GM12878 (cell line): ENCODE measurements around the gene ARHGAP6. TPM values are rescaled to one million over a fixed set of nuclear protein-coding genes. Genes with fewer than 3 reads are reported as not detected.

Source experiments
- ATAC-seq: fragments of 200-7000 bp; cut with Tn5 transposase; 3 replicates; pipeline ENCODE4 v1.9.1; 2020; ENCODE audit warnings: mild to moderate bottlenecking, moderate library complexity
- BruUV-seq: library from RNA; stranded (reverse); fragments of 400-500 nt; replicated peaks from 2 replicates; lab custom pipeline; 2021; lab: Mats Ljungman, UMichigan
- CTCF ChIA-PET: fragments of 300-600 bp; sonication (Branson Sonifier 250); formaldehyde crosslinking; extraction: SDS; loops from one replicate; lab custom pipeline; 2021; ENCODE audit warnings: inconsistent platforms; lab: Yijun Ruan, JAX
- POLR2A ChIA-PET: fragments of 350-600 bp; formaldehyde crosslinking; extraction: SDS; loops from one replicate; lab custom pipeline; 2021; ENCODE audit warnings: inconsistent platforms; lab: Charles Lee
- RAD21 ChIA-PET: fragments of 300-600 bp; sonication (Branson Sonifier 250); formaldehyde crosslinking; loops from one replicate; lab custom pipeline; 2023; ENCODE audit warnings: antibody characterized with exemption; ENCODE audit not compliant: unreplicated experiment; lab: Charles Lee
- SMC1A ChIA-PET: fragments of 300-600 bp; sonication (Branson Sonifier 250); formaldehyde crosslinking; loops from one replicate; lab custom pipeline; 2023; ENCODE audit not compliant: unreplicated experiment, uncharacterized antibody; lab: Charles Lee
- DNase-seq: peaks from one replicate; pipeline ENCODE4 v3.0.0-alpha.2; 2011; ENCODE audit warnings: low read depth, low spot score
- FAIRE-seq: peaks from 3 replicates; lab custom pipeline; 2011; peaks lifted over from hg19 to GRCh38; lab: Jason Lieb, UNC
- H2AFZ ChIP-seq: 2 replicates; pipeline ENCODE4 v1.6.0; 2011; ENCODE audit warnings: low read depth, low read length, control low read depth; ENCODE audit not compliant: control insufficient read depth
- H3K27ac ChIP-seq: 2 replicates; pipeline ENCODE4 v1.5.1; 2011; ENCODE audit warnings: control low read depth; ENCODE audit not compliant: control insufficient read depth, insufficient read depth
- H3K27me3 ChIP-seq, 2 experiments: replicated peaks in 1 of 2; 2 replicates each; pipeline versions ENCODE4 v1.6.0 to v1.6.1; 2011; ENCODE audit warnings: low read length in 1 of 2; ENCODE audit not compliant: control insufficient read depth in 2 of 2, insufficient read depth in 2 of 2
- H3K36me3 ChIP-seq, 2 experiments: 2 replicates each; pipeline ENCODE4 v1.5.1; 2011; ENCODE audit warnings: low read length in 1 of 2; ENCODE audit not compliant: control insufficient read depth in 2 of 2, insufficient read depth in 2 of 2
- H3K4me1 ChIP-seq: 2 replicates; pipeline ENCODE4 v1.6.1; 2011; ENCODE audit warnings: mild to moderate bottlenecking, low read length, moderate library complexity, mixed read lengths; ENCODE audit not compliant: control insufficient read depth, insufficient read depth
- H3K4me2 ChIP-seq: 2 replicates; pipeline ENCODE4 v1.6.0; 2011; ENCODE audit warnings: control low read depth; ENCODE audit not compliant: control insufficient read depth, insufficient read depth
- H3K4me3 ChIP-seq: fragments of 200-600 bp; sonication (generic); 2 replicates; pipeline ENCODE4 v1.5.1; 2016
- H3K79me2 ChIP-seq: 2 replicates; pipeline ENCODE4 v1.6.0; 2011; ENCODE audit warnings: low read length; ENCODE audit not compliant: control insufficient read depth, insufficient read depth
- H3K9ac ChIP-seq: 2 replicates; pipeline ENCODE4 v1.8.0; 2011; ENCODE audit warnings: low read length, control low read depth, mixed read lengths; ENCODE audit not compliant: control insufficient read depth, insufficient read depth
- H3K9me3 ChIP-seq: replicated peaks from 3 replicates; pipeline ENCODE4 v1.5.1; 2011; ENCODE audit warnings: mild to moderate bottlenecking, low read length; ENCODE audit not compliant: control insufficient read depth, insufficient read depth
- H4K20me1 ChIP-seq: 2 replicates; pipeline ENCODE4 v1.6.0; 2011; ENCODE audit not compliant: control insufficient read depth, insufficient read depth
- BHLHE40 ChIP-seq, 2 experiments: fragments of 450-650 bp in 1 of 2; IDR thresholded peaks; 2 replicates each; pipeline ENCODE4 v1.6.1; 2011 to 2017; ENCODE audit warnings: low read depth in 2 of 2, borderline replicate concordance in 1 of 2, improper control_type of control experiment in 1 of 2, low read length in 1 of 2, mild to moderate bottlenecking in 1 of 2
- CBX3 ChIP-seq: fragments of 200-600 bp; sonication (generic); IDR thresholded peaks from 2 replicates; pipeline ENCODE4 v1.6.1; 2016; ENCODE audit warnings: low read depth, borderline replicate concordance
- EED ChIP-seq: sonication (generic); IDR thresholded peaks from 2 replicates; pipeline ENCODE4 v1.6.1; 2016; ENCODE audit warnings: antibody characterized with exemption, low read depth
- MLLT1 ChIP-seq: fragments of 450-650 bp; IDR thresholded peaks from 2 replicates; pipeline ENCODE4 v1.6.1; 2016; ENCODE audit warnings: mild to moderate bottlenecking
- PAX8 ChIP-seq: fragments of 450-650 bp; IDR thresholded peaks from 2 replicates; pipeline ENCODE4 v1.6.1; 2017; ENCODE audit warnings: mild to moderate bottlenecking, moderate library complexity
- SUZ12 ChIP-seq: fragments of 200-600 bp; sonication (generic); IDR thresholded peaks from one replicate; pipeline ENCODE4 v1.6.1; 2018; ENCODE audit warnings: antibody characterized with exemption, mild to moderate bottlenecking; ENCODE audit not compliant: unreplicated experiment
- TARDBP ChIP-seq: IDR thresholded peaks from 2 replicates; pipeline ENCODE4 v1.6.1; 2016; ENCODE audit warnings: borderline replicate concordance
- ZNF384 ChIP-seq: IDR thresholded peaks from 2 replicates; pipeline ENCODE4 v1.6.1; 2012; ENCODE audit warnings: low read depth, mild to moderate bottlenecking, low read length, improper control_type of control experiment, borderline replicate concordance
- WGBS: methylation state at CpG from one replicate; pipeline ENCODE4 v1.1.6; 2016; ENCODE audit warnings: low lambda C conversion rate; ENCODE audit not compliant: insufficient replicate concordance, insufficient coverage; ENCODE audit errors: missing lambda C conversion rate; 5-methylcytosine and 5-hydroxymethylcytosine counted together
- in situ Hi-C: fragments of 300-500 bp; cut with MboI; formaldehyde crosslinking; loops from 9 replicates; pipeline ENCODE4 v1.14.3; 2018; ENCODE audit warnings: mixed read lengths
- intact Hi-C: fragments of 100-400 bp; cut with micrococcal nuclease; formaldehyde crosslinking; loops from one replicate; pipeline ENCODE4 v1.14.2; 2022; ENCODE audit not compliant: unreplicated experiment
- polyA plus RNA-seq, 11 experiments: library from polyadenylated mRNA; depleted of rRNA in 4 of 11; unstranded in 6 of 11; stranded (reverse) in 5 of 11; fragments of >200 nt; fragmentation: Nextera tagmentation in 4 of 11; fragmentation: Illumina TruSeq in 1 of 11; extraction: Ambion mirVana in 4 of 11; extraction: Trizol in 1 of 11; gene quantifications; 1 replicate in 1 of 11; 2 replicates in 10 of 11; pipeline versions ENCODE4 v1.2.1 to v1.2.3, GENCODE V29; 2011 to 2016; ENCODE audit warnings: inconsistent platforms in 2 of 11, missing spikeins in 2 of 11, low read depth in 1 of 11
- total RNA-seq, 4 experiments: library from RNA; depleted of rRNA in 3 of 4; stranded (reverse); fragments of >200 nt in 3 of 4; fragmentation: Illumina TruSeq in 1 of 4; extraction: Trizol in 1 of 4; gene quantifications; 2 replicates each; pipeline versions ENCODE4 v1.2.1 to v1.2.3, GENCODE V29; 2013 to 2021

Gene ARHGAP6
- total and polyA plus RNA-seq, 10 of the 15 experiments (the other 5 are each of a cell fraction or from before 2014, with no cell fraction given): 0.20 to 1.8 (median 0.76) TPM

- Histone ChIP-seq H3K4me3 (no peak overlapping the region), H3K9me3 (no peaks in the 10 kb centered on the region), H3K27me3 (peaks cover 0 to 1% of the 10 kb centered on the region in 2 experiments; a peak in 1 of 4 replicates)
- TF ChIP-seq CBX3 (no peak), TARDBP (no peak), SUZ12 (no peak), MLLT1 (0 out of 2 replicates have a peak, but pooled peaks have one; percentile 22), ZNF384 (no peak), BHLHE40 (IDR thresholded peaks at IDR 0.05; ENCODE audit: borderline replicate concordance in 1 of 2, low read depth in 2 of 2, low read length in 1 of 2) (peak; percentile 31 to 54; a peak in 2 of 4 replicates), EED (no peak), PAX8 (no peak)
- TF ChIP-seq, all 136 proteins: peak for 2
- H3K79me2 ChIP-seq: no peaks in the 10 kb centered on the region
- ChIA-PET RAD21 (no interaction called here), CTCF (interaction anchor here (1.1 to 1.4 kb wide), 2 partner anchors 16 to 58 kb away, joined by 5 read pairs; no protein-coding TSS in a partner anchor), SMC1A (interaction anchor here (1.0 to 2.2 kb wide), 3 partner anchors 12 to 124 kb away, joined by 3 to 5 read pairs (median 4); no protein-coding TSS in a partner anchor), POLR2A (no interaction called here)
- no TSS peak for BruUV-seq
- ATAC-seq: no peak
- intact Hi-C loops: no loop called here
- no peaks in the 10 kb centered on the region for H4K20me1 ChIP-seq
- WGBS: 36% methylated on average over 19 of the region's 24 CpGs
- no peaks in the 10 kb centered on the region for H3K4me1 ChIP-seq
- FAIRE-seq: no peak
- in situ Hi-C loops: no loop called here
- no peak overlapping the region for H2AFZ ChIP-seq
- H3K36me3 ChIP-seq: no peaks in the 10 kb centered on the region
- H3K9ac ChIP-seq: no peak overlapping the region
- H3K27ac ChIP-seq: no peak overlapping the region
- H3K4me2 ChIP-seq: no peak overlapping the region
- no peak for DNase-seq
These were observed 444 bp upstream of the ARHGAP6 start for GRCh38 chrX:11666164-11666563.
